Measurements from ENCODE around the gene DESI2. TPM values are rescaled to one million over a fixed set of nuclear protein-coding genes. Genes with fewer than 3 reads are reported as not detected.

DESI2 gene
- total and polyA plus RNA-seq, 2 of the 8 experiments (the other 6 are each of a cell fraction or from before 2014, with no cell fraction given) = 54.0 to 110 TPM

GRCh38 chr1:244664353-244664752 is 11.4 kb downstream of the DESI2 start (continued):
- no peak for TF ChIP-seq CHD7 (IDR thresholded peaks at IDR 0.05; ENCODE audit: insufficient replicate concordance, low read length)
- TF ChIP-seq KDM5A (IDR thresholded peaks at IDR 0.05; ENCODE audit: low read length) = no peak
- TF ChIP-seq, protein P1, sequence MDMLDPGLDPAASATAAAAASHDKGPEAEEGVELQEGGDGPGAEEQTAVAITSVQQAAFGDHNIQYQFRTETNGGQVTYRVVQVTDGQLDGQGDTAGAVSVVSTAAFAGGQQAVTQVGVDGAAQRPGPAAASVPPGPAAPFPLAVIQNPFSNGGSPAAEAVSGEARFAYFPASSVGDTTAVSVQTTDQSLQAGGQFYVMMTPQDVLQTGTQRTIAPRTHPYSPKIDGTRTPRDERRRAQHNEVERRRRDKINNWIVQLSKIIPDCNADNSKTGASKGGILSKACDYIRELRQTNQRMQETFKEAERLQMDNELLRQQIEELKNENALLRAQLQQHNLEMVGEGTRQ (IDR thresholded peaks at IDR 0.05; ENCODE audit: low read length) = no peak
- TF ChIP-seq RBBP5 (IDR thresholded peaks at IDR 0.05; ENCODE audit: borderline replicate concordance, low read depth, low read length) = no peak
- no peak for TF ChIP-seq SIN3A (conservative IDR thresholded peaks at IDR 0.05 in 1 of 2, IDR thresholded peaks at IDR 0.05 in 1 of 2; ENCODE audit: low read depth in 1 of 2, low read length in 2 of 2)
- no peak for TF ChIP-seq TCF12 (IDR thresholded peaks at IDR 0.05; ENCODE audit: low read depth, low read length)
- TF ChIP-seq NANOG (IDR thresholded peaks at IDR 0.05; ENCODE audit: insufficient read depth, low read depth, low read length, poor library complexity, severe bottlenecking) = no peak
- no peak for TF ChIP-seq SRF (IDR thresholded peaks at IDR 0.05; ENCODE audit: low read depth, low read length)

Data from H1 (cell line).